H9 (cell line): Measurements from ENCODE around the gene RTN1. TPM values are rescaled to one million over a fixed set of nuclear protein-coding genes. Genes with fewer than 3 reads are reported as not detected.

Source experiments
- DNase-seq: peaks from one replicate; pipeline ENCODE4 v3.0.0-alpha.2; 2017
- H2AFZ ChIP-seq: one replicate; pipeline ENCODE4 v1.6.1; 2013; ENCODE audit warnings: mild to moderate bottlenecking, low read length, control low read depth, moderate library complexity
- H2AK5ac ChIP-seq: 2 replicates; pipeline ENCODE4 v1.6.1; 2013; ENCODE audit warnings: low read length, control low read depth, mixed read lengths; ENCODE audit not compliant: insufficient read length
- H2BK120ac ChIP-seq: one replicate; pipeline ENCODE4 v1.6.1; 2013; ENCODE audit warnings: low read depth, mild to moderate bottlenecking, low read length, control low read depth, inconsistent platforms; ENCODE audit not compliant: poor library complexity, severe bottlenecking
- H2BK12ac ChIP-seq: 2 replicates; pipeline ENCODE4 v1.6.1; 2013; ENCODE audit warnings: low read length, control low read depth, mixed read lengths, low read depth; ENCODE audit not compliant: insufficient read length
- H2BK15ac ChIP-seq: 2 replicates; pipeline ENCODE4 v1.6.1; 2013; ENCODE audit warnings: low read depth, low read length, control low read depth
- H2BK20ac ChIP-seq: one replicate; pipeline ENCODE4 v1.6.1; 2013; ENCODE audit warnings: low read depth, mild to moderate bottlenecking, low read length, control low read depth, inconsistent platforms; ENCODE audit not compliant: poor library complexity, severe bottlenecking
- H2BK5ac ChIP-seq: 2 replicates; pipeline ENCODE4 v1.6.1; 2013; ENCODE audit warnings: low read length, control low read depth, mixed read lengths; ENCODE audit not compliant: insufficient read length
- H3K14ac ChIP-seq: 2 replicates; pipeline ENCODE4 v1.6.1; 2013; ENCODE audit warnings: low read length, control low read depth; ENCODE audit not compliant: insufficient read depth
- H3K18ac ChIP-seq: 2 replicates; pipeline ENCODE4 v1.6.1; 2013; ENCODE audit warnings: low read depth, mild to moderate bottlenecking, mixed read lengths, low read length, control low read depth; ENCODE audit not compliant: insufficient read length
- H3K23ac ChIP-seq: 2 replicates; pipeline ENCODE4 v1.6.1; 2013; ENCODE audit warnings: low read length, control low read depth, mixed read lengths, low read depth; ENCODE audit not compliant: insufficient read length
- H3K23me2 ChIP-seq: 2 replicates; pipeline ENCODE4 v1.6.1; 2013; ENCODE audit warnings: low read depth, mild to moderate bottlenecking, mixed read lengths, low read length, control low read depth; ENCODE audit not compliant: insufficient read length, poor library complexity, severe bottlenecking
- H3K27ac ChIP-seq: 2 replicates; pipeline ENCODE4 v1.5.1; 2013; ENCODE audit warnings: low read length, control low read depth, mixed read lengths, low read depth; ENCODE audit not compliant: insufficient read length
- H3K27me3 ChIP-seq: 2 replicates; pipeline ENCODE4 v1.6.1; 2013; ENCODE audit warnings: low read length, control low read depth, inconsistent platforms; ENCODE audit not compliant: insufficient read depth
- H3K4ac ChIP-seq: 2 replicates; pipeline ENCODE4 v1.6.1; 2013; ENCODE audit warnings: low read depth, mild to moderate bottlenecking, control low read depth, inconsistent platforms, low read length, moderate library complexity
- H3K4me1 ChIP-seq: 2 replicates; pipeline ENCODE4 v1.6.1; 2013; ENCODE audit warnings: low read length, control low read depth, inconsistent platforms; ENCODE audit not compliant: insufficient read depth
- H3K4me2 ChIP-seq: 2 replicates; pipeline ENCODE4 v1.6.1; 2013; ENCODE audit warnings: low read length, control low read depth, mixed read lengths; ENCODE audit not compliant: insufficient read length, insufficient read depth
- H3K56ac ChIP-seq: 2 replicates; pipeline ENCODE4 v1.6.1; 2013; ENCODE audit warnings: low read depth, mild to moderate bottlenecking, mixed read lengths, low read length, control low read depth; ENCODE audit not compliant: insufficient read length
- H3K79me1 ChIP-seq: 2 replicates; pipeline ENCODE4 v1.6.1; 2013; ENCODE audit warnings: low read depth, mild to moderate bottlenecking, moderate library complexity, low read length, control low read depth, inconsistent platforms; ENCODE audit not compliant: insufficient read depth, poor library complexity, severe bottlenecking
- H3K79me2 ChIP-seq: 2 replicates; pipeline ENCODE4 v1.6.1; 2013; ENCODE audit warnings: low read length, control low read depth, inconsistent platforms; ENCODE audit not compliant: insufficient read depth
- H3K9ac ChIP-seq: 2 replicates; pipeline ENCODE4 v1.6.1; 2013; ENCODE audit warnings: low read length, control low read depth, mixed read lengths; ENCODE audit not compliant: insufficient read length; ENCODE audit errors: extremely low read depth
- H3K9me3 ChIP-seq: one replicate; pipeline ENCODE4 v1.6.1; 2013; ENCODE audit warnings: low read depth, low read length, inconsistent platforms; ENCODE audit not compliant: control insufficient read depth
- H3T11ph ChIP-seq: one replicate; pipeline ENCODE4 v1.6.1; 2013; ENCODE audit warnings: mild to moderate bottlenecking, low read length, control low read depth, inconsistent platforms
- H4K20me1 ChIP-seq: one replicate; pipeline ENCODE4 v1.6.1; 2013; ENCODE audit not compliant: control insufficient read depth, insufficient read length, insufficient read depth
- H4K5ac ChIP-seq: 2 replicates; pipeline ENCODE4 v1.6.1; 2013; ENCODE audit warnings: low read depth, mild to moderate bottlenecking, mixed read lengths, low read length, control low read depth; ENCODE audit not compliant: insufficient read length
- H4K8ac ChIP-seq: replicated peaks from 2 replicates; pipeline ENCODE4 v1.6.1; 2013; ENCODE audit warnings: low read length, control low read depth, mixed read lengths, low read depth; ENCODE audit not compliant: insufficient read length
- H4K91ac ChIP-seq: 2 replicates; pipeline ENCODE4 v1.6.1; 2013; ENCODE audit warnings: low read depth, mild to moderate bottlenecking, moderate library complexity, mixed read lengths, low read length, control low read depth; ENCODE audit not compliant: insufficient read length
- H3K27ac Mint-ChIP-seq, 3 experiments: 2 replicates in 2 of 3; 3 replicates in 1 of 3; pipeline ENCODE4 v1.8.0; 2020 to 2021; ENCODE audit warnings: mixed read lengths in 3 of 3, mild to moderate bottlenecking in 1 of 3, moderate library complexity in 1 of 3
- H3K27me3 Mint-ChIP-seq: 2 replicates; pipeline ENCODE4 v1.8.0; 2021; ENCODE audit warnings: low read depth, mild to moderate bottlenecking, moderate library complexity, mixed read lengths
- H3K36me3 Mint-ChIP-seq, 3 experiments: 2 replicates in 2 of 3; 3 replicates in 1 of 3; pipeline ENCODE4 v1.8.0; 2020 to 2021; ENCODE audit warnings: low read depth in 3 of 3, mixed read lengths in 3 of 3; ENCODE audit not compliant: insufficient read depth in 1 of 3
- H3K4me1 Mint-ChIP-seq, 2 experiments: 2 replicates each; pipeline ENCODE4 v1.8.0; 2020; ENCODE audit warnings: mixed read lengths in 2 of 2
- H3K4me3 Mint-ChIP-seq, 2 experiments: 2 replicates in 1 of 2; 3 replicates in 1 of 2; pipeline ENCODE4 v1.8.0; 2020 to 2021; ENCODE audit warnings: mild to moderate bottlenecking in 2 of 2, mixed read lengths in 2 of 2, moderate library complexity in 1 of 2
- H3K9me3 Mint-ChIP-seq, 2 experiments: 2 replicates in 1 of 2; 3 replicates in 1 of 2; pipeline ENCODE4 v1.8.0; 2020; ENCODE audit warnings: mild to moderate bottlenecking in 2 of 2, mixed read lengths in 2 of 2, moderate library complexity in 1 of 2
- CTCF ChIP-seq: fragments of 200-600 bp; sonication (generic); conservative IDR thresholded peaks from 3 replicates; pipeline ENCODE4 v1.8.0; 2021; ENCODE audit warnings: antibody characterized with exemption, mild to moderate bottlenecking
- WGBS: extraction: QIAGEN DNeasy Blood & Tissue Kit; methylation state at CpG from one replicate; pipeline ENCODE4 v1.1.7; 2013; ENCODE audit warnings: missing lambda C conversion rate, low lambda C conversion rate, mixed read lengths; ENCODE audit not compliant: insufficient read length; ENCODE audit errors: extremely low coverage; 5-methylcytosine and 5-hydroxymethylcytosine counted together
- total RNA-seq: library from RNA; stranded (reverse); gene quantifications from 2 replicates; pipeline ENCODE4 v1.2.1, GENCODE V29; 2021

Gene RTN1
- total RNA-seq, 1 experiment from 2014 or later = 1.8 TPM

GRCh38 chr14:59690426-59690825 lies 180.2 kb downstream of the RTN1 start:
- Histone ChIP-seq H3K23ac (no peak overlapping the region), H3K4me2 (no peak overlapping the region), H3K14ac (no peak overlapping the region), H3T11ph (no peak overlapping the region), H3K23me2 (no peaks in the 10 kb centered on the region), H3K9ac (no peak overlapping the region), H2AFZ (no peak overlapping the region), H2BK120ac (no peak overlapping the region), H2AK5ac (no peak overlapping the region), H3K27me3 (no peaks in the 10 kb centered on the region), H2BK15ac (no peak overlapping the region), H3K4me1 (no peaks in the 10 kb centered on the region), H2BK12ac (no peak overlapping the region), H3K79me1 (no peaks in the 10 kb centered on the region), H2BK20ac (no peak overlapping the region), H3K9me3 (no peaks in the 10 kb centered on the region), H4K91ac (no peak overlapping the region), H3K79me2 (no peaks in the 10 kb centered on the region), H3K27ac (no peak overlapping the region), H3K4ac (no peak overlapping the region), H4K20me1 (no peaks in the 10 kb centered on the region), H2BK5ac (no peak overlapping the region), H4K5ac (no peak overlapping the region), H4K8ac (no peak overlapping the region), H3K18ac (no peak overlapping the region), H3K56ac (no peak overlapping the region)
- Mint-ChIP-seq H3K4me3 (no peak overlapping the region), H3K27me3 (peaks cover 3% of the 10 kb centered on the region), H3K27ac (no peak overlapping the region), H3K36me3 (no peaks in the 10 kb centered on the region; a peak in 1 of 7 replicates), H3K9me3 (no peaks in the 10 kb centered on the region; a peak in 2 of 5 replicates), H3K4me1 (no peaks in the 10 kb centered on the region)
- no peak for DNase-seq
- TF ChIP-seq CTCF = no peak
- no CpG with 5 or more reads among the region's 1 CpG for WGBS
